HG03108 (cell line): ENCODE measurements around the gene GP9.
A peak's percentile ranks its signal among the peaks of the same experiment; 100 is the strongest.

Experiments used
- ATAC-seq: cut with Tn5 transposase; IDR thresholded peaks from one replicate; pipeline ENCODE4 v1.9.1; 2021; ENCODE audit warnings: moderate library complexity; ENCODE audit not compliant: unreplicated experiment

GP9 gene

DNA sequence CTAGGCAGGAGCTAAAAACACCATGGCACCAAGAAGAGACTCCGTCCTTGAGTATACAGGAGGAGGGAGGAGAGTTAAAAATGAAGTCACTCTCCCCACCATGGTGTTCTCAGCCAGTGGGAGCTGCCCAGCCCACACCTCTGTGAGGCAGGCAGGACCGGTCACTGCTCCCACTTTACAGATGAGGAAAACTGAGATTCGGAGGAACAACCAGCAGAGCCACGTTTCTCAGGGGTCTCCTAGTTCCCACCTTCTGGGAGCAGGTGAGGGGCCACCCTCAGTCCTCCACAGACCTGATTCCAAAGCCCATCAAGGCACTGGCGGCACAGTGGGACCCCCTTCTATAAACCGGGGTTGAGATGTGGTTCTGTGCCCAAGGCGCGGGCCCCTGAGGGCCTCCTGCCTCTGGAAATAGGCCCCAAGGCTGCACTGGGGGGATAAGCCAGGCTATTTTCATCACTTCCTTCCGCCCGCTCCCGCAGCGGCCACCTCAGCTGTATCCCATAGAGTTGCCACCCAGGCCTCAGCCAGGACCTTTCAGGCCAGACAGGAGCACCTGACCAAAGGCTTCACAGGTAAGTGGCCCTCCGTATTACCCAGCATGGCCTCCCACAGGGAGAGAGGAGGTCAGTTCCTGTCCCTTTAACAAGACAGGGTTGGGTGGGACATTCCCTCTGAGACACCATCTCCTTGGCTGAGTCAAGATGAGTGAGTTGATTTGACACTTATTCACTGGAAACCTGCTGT lies at the start of gene GP9:
GP9 (plus strand) TSS at position 504 of the 747 bp plus-strand sequence. CDS start 961 bp downstream, outside the sequence.
- ATAC-seq: no peak

DNA sequence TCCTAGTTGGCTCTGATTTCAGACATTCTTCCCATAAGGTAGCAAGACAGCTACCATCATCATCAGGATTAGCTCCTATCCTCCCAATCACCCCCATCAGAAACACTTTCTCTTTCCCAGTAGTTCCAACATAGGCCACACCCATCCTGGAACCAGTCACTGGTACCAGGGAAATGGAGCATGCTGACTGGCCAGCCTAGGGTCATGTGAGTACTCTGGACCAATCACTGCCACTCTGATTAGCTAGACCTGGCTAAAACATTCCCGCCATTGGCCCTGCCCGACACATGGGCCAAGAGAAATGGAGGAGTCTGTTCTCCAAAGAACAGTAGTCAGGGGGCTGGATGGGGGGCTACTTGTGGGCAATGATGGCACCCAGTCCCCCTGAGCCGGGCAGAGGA lies 47.1 kb upstream of the GP9 start:
- ATAC-seq: no peak

DNA sequence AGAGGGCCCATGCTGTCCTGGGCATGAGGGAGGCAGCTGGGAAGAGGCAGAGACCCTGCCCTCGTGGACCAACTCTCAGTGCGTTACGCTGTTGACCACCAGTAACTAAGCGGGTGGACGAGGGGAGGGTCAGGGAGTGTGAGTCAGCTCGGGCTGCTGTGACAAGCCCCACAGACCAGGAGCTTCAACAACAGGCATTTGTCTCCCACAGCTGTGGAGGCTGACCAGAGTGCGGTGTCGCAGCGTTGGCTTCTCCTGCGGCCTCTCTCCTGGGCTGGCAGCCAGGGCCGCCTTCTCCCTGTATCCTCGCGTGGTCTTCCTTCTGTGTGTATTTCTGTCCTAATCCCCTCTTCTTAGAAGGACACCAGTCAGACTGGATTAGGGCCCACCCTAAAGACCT lies 46.4 kb upstream of the GP9 start:
- no peak for ATAC-seq

DNA sequence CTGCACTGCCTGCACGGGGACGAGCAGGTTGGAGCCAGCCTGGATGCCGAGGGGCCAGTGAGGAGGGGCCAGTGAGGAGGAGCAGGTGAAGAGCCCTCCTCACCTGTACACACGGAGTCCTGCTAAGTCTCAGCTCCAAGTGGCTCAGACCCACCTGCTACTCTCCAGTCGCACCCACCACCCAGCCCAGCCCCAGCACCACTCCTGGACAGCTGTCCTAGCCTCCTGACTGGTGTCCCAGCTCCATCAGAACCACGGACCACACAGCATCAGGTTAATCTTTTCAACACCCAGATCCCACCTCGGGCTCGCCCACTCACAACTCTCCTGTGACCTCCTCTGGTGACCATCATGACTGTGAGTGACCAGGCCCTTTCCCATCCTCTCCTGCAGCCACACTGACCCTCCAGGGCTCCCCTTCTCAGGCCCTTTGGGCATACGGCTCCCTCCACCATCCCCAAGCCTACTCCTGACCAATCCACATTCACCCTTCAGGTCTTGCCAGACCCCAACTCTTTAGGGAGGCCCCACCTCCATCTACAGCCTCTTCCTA lies 45.7 kb upstream of the GP9 start:
- ATAC-seq: no peak

DNA sequence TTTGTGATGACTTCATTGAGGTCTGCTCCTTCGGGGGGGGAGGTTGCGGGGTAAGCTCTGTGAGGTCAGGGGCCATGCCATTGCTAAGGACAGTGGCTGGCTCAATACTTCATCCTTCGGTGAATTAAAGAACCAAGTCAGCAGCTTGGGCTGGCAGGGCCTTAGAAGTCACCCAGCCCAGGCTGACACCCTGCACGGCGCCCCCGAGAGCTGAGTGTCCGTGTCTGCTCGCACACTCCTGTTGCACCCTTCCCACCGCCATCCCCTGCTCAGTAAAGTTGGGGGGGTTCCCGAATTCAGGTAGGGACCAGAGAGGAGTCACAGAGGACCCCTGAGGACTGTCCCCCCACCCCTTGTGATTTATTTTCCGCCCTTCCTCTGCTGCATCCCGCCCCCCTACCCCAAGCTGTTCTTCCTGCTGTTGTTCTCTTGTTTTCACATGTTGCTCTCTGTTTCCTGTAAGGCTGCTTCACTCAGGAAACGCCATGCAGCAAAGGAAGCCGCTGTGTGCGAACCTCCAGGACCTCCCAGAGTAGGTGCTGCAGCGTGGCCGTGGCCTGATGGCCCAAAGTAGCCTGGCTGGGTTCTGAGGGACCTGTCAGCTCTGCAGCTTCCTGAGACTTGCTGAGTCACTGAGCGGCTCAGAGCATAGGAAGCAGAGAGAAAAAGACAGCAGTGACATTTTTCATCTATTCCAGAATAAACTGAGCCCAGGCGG lies 45.0 kb upstream of the GP9 start:
- no peak for ATAC-seq

DNA sequence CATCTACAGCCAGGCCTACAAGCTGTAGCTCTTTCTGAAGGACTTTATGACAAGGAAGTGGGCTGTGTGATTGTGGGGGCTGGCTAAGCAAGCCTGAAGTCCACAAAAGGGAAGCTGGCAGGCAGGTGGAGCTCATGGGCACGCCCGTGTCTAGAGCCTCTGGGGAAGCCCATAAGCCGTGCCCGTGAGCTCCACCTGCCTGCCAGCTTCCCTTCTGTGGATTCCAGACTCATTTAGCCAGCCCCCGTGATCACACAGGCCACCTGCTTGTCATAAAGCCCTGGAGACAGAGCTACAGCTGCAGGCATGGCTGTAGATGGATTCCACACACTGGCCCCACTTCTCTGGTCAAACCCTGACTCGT lies 44.2 kb upstream of the GP9 start:
- ATAC-seq: no peak

DNA sequence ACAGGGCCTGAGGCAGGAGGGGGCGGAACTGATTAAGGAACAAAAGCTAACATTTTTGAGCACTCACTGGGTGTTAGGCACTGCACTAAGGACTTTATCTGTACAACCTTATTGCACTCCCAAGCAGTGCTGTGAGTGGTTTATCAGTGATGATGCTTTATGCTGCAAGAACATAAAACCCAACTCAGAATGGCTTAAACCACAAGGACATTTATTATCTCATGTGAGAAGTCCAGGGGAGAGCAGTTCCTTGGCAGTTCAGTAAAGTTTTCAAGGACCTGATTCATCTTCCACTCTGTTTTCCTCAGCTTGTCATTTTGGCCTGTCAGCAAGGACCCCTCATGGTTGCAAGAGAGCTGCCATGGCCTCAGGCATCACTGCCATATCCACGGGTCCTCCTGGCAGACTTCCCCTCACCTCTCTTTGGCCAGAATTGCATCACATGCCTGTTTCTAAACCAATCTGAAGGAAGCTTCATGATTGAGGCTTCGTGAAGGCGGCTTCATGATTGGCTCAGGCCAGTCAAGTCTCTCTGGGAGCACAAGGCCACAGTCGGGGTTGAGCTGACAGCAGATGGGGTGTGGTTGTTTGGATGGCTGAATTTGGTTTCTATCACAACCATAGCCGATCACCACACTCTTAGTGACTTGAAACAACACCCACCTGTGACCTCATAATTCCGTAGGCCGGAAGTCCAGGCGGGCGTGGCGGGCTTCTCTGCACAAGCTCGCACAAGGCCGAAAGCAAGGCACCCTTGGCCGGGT lies 43.7 kb upstream of the GP9 start:
- peak; percentile 41 for ATAC-seq

DNA sequence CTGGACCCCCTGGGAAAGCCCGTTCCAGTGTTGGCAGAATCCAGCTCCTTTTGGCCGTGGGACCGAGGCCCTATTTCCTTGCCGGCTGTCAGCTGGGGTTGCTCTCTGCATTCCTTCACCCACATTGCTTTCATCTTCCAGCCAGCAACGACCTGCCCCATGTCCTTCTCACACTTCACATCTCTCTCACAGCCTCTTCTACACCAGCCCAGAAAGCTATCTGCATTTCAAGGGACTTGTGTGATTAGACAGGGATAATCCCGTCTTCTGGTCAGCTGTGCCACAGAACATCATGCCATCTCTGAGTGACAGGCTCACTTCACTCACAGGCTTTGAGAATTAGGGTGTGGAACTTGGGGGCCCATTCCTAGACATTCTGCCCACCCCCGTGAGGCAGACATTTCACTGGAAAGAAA lies 43.1 kb upstream of the GP9 start:
- ATAC-seq: no peak

DNA sequence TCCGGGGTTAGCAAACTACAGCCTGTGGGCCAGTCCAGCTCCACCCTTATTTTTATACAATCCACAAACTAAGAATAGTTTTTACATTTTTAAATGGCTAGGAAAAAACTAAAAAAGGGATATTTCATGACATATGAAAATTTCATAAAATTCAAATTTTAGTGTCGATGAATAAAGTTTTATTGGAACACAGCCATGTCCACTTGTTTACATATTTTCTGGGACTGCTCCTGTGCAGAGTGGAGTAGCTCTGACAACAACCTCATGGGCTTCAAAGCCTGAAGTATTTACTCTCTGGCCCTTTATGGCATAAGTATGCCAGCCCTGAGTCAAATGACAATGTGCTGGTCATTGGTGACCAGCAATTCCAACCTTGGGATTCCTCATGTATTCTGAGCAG lies 42.3 kb upstream of the GP9 start:
- no peak for ATAC-seq

DNA sequence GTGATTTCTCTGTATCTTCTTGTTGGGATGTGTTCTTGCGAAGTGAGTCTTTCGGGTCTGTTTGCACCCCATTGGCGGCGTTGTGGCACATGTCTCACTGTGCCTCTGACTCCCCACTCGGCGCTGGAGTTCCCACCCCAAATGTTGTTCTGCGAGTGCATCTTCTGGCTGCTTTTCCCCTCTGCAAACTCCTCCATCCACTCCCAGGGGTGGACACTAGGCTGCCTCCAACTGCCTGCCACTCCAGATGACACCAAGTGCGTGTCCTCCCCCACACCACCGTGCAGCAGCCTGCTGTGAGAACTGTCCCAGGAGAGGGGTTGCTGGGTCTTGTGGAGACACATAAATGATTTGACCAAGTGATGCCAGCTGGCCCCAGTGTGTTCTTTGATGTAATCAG lies 41.8 kb upstream of the GP9 start:
- no peak for ATAC-seq

DNA sequence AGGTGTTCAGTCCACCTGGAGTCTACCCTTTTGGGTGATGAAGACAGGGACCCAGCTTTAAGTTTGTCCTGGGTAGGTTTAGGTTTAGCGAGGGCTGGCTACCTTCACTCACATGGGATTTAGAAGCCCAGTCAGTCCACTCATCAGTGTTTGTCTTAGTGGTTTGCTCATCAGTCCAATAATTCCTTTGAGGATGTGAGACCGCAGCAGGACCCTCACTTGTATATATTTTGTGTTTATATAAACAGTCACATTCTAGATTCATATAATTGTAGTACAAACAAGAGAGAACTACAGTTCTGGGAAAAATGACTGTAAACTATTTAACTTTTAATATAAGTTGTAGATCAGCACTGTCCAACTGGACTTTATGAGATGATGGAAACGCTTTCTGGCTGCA lies 41.3 kb upstream of the GP9 start:
- no peak for ATAC-seq

DNA sequence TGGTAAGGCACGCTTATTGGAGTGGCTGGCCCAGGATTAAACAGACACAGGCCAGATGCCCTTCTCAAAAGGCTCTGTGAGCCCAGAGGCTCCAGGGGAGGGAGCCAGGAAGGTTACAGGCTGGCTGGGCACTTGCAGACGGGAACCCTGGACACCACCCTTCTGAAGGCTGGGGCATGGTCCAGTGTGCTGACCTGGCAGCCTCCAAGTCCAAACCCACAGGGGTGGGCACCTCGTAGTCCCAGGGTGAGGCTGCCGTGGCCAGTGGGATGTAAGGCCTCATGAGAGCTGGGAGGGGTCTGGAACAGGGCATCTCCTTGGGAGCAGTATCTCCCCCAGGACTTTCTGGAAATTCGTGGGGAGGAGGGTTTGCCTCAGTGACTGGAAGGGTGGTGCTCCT lies 39.9 kb upstream of the GP9 start:
- ATAC-seq: no peak

DNA sequence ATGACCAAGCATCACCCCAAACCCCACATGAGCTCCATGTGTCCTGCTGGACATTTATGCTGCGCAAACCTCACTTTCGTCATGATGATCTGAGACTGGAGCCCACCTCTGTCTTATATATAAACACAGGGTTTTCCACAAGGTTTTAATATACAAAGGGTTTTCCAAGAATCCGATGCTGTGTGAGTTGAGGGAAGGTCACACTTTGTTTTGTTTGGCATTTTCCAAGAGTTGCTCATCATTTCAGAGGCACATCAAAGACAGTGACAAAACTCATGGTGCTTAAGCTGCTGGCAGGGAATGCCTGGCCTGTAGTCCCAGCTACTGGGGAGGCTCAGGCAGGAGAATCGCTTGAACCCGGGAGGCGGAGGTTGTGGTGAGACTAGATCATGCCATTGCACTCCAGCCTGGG lies 39.4 kb upstream of the GP9 start:
- no peak for ATAC-seq

DNA sequence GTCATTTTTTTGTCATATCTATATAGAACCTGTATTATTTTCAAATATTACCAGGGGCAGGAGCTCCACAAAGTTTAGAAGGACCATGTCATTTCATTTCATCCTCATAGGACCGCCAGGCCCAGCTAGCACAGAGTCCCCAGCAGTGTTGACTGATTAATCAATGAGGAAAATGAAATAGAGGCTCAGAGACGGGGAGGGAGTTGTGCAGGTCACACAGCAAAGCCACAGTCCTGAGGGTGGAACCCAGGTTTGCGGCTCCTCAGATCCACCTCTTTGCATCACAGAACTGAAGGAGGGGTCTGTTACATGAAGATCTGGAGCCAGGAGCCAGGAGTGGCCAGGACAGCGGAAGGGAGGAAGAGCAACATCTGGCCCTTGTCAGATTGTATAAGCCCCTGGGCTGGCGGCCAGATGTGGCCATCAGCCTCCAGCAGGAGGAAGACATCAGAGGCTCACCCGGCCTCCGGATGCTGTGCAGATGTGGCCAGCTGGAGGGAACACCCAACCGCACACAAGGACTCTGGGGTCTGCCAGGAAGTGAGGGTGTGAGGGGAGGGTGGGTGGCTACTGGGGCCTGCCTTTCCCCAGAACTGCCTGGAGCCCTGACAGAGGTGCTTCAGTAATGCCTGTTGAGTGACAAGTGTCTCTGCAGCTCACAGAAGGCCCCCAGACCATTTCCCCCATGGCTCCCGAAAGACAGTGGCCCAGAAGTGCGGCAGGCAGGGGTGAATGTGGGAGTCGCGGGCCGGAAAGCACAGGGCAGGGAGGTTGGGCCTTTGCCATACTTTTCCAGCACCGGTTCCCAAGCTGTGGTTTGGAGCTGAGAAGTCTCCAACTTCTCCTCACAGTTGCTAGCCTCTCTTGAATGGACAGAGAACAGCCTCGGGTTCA lies 38.2 kb upstream of the GP9 start:
- ATAC-seq: no peak

DNA sequence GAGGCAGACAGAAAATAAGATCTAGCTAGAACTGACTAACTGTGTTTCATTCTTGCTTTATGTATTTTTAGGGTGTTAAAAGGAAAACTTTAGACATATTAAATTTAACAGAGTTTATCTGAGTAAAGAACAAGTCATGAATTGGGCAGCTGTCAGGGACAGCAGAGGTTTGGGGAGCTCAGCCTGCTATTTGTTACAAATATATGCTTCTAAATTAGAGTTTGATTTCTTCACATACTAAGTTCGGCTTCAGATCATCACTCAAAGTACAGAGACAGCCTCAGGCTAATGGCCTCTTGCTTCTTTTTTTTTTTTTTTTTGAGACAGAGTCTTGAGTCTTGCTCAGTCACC lies 37.6 kb upstream of the GP9 start:
- no peak for ATAC-seq

DNA sequence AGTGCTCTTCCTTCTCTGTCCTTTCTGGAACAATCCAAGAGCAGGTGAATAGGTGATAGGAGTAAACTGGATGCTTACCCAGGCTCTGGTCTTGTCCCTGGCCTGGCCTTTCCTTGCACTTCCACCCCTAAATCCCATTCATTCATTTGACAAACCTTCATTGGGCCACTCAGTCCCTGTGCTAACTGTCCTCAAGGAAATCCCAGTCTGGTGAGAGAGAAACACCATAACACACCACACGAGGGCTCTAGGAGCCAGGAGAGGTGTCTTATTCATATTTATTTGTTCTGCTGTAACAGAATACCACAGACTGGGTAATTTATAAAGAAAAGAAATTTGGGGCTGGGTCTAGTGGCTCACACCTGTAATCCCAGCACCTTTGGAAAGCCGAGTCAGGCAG lies 36.7 kb upstream of the GP9 start:
- ATAC-seq: no peak

DNA sequence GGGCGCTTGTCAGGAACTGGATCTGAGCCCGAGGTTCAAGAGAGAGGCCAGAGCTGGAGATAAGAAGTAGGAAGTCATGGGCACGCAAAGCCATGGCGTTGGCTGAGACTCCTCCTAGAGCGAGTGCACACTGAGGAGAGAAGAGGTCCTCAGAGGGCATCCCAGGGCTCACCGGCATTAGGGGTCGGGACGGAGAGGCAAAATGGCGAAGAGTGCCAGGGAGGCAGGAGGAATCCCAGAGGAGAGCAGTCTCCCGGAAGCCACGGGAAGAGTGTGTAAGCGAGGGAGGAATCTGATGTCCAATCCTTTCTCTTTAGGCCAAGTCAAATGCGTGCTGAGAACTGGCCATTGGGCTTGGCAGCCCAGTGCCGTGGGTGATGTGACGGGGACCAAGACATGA lies 35.5 kb upstream of the GP9 start:
- no peak for ATAC-seq

DNA sequence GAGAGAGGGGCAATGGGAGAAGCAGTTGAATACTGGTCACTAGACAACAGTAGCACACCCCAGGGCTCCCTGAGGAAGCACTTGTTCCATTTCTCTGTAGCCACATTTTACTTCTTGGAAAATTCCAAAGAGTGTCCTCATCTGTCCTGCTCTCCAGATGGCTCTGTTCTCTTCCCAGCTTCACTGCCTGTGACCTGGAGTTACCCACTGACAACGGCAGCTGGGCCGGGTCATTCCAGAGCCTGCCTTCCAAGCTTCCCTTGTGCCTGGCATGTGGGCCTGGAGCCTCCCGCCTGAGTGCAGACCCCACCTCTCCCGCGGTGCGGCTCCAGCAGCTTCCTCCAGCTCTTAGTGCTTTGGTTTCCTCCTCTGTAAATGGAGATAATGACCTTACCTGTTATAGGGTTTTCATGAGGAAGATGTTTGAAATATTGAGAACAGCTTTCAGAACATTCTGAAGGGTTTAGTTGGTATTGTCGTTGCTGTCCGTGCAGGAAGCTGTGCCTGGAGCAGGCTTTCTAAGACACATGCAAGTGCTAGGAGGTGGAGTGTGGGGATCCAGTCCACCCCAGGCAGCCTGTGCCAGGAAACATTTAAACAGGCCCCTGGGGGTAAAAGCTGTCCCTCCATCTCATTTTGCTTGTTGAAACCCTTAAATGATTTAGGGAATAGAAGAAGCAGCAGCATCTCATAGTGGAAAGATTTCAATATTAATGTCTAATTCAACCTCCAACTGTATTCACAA lies 34.7 kb upstream of the GP9 start:
- ATAC-seq: no peak

DNA sequence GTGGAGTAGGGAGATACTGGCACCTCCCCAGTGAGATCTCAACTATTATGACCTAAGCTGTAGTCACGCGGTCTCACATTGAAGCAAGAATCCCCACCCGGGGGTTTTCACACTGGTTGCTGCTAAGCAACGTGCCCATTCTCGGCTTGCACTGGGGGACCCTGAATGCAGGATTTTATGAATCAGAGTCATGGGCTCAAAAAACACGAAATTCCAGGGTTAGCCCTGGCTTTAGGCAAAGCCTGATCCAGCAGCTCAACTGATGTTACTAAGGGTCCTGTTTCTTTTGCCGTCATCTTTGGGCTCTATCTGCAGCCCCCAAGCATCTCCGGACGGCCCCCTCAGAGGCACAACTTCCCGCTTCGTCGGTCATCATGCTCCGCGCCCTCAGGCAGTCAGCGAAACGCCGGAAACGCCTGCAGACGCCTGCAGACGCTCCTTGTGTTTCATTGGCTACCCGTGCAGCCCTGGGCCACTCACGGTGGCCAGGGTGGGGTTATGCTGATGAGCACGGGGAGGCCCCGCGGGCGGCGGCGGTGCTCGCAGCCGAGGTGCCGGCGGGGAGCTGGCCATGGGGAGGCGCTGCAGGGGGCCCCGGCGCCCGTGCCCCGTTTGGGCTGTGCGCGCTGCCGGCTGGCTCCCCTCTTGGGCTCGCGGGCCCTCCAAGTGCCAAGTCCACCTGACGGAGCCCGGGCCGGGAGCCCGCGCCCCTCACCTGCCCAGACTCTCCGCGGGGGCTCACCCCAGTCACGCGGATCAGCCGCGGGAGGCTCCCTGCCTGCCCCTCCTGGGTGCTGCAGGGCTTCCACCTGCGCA lies 33.6 kb upstream of the GP9 start:
- ATAC-seq: peak; percentile 99
